GM12878 (cell line): ENCODE measurements around the gene RNASEL. TPM values are rescaled to one million over a fixed set of nuclear protein-coding genes. Genes with fewer than 3 reads are reported as not detected.

Source experiments
- ATAC-seq: fragments of 200-7000 bp; cut with Tn5 transposase; 3 replicates; pipeline ENCODE4 v1.9.1; 2020; ENCODE audit warnings: mild to moderate bottlenecking, moderate library complexity
- BruUV-seq: library from RNA; stranded (reverse); fragments of 400-500 nt; replicated peaks from 2 replicates; lab custom pipeline; 2021; lab: Mats Ljungman, UMichigan
- CTCF ChIA-PET: fragments of 300-600 bp; sonication (Branson Sonifier 250); formaldehyde crosslinking; extraction: SDS; loops from one replicate; lab custom pipeline; 2021; ENCODE audit warnings: inconsistent platforms; lab: Yijun Ruan, JAX
- POLR2A ChIA-PET: fragments of 350-600 bp; formaldehyde crosslinking; extraction: SDS; loops from one replicate; lab custom pipeline; 2021; ENCODE audit warnings: inconsistent platforms; lab: Charles Lee
- RAD21 ChIA-PET: fragments of 300-600 bp; sonication (Branson Sonifier 250); formaldehyde crosslinking; loops from one replicate; lab custom pipeline; 2023; ENCODE audit warnings: antibody characterized with exemption; ENCODE audit not compliant: unreplicated experiment; lab: Charles Lee
- SMC1A ChIA-PET: fragments of 300-600 bp; sonication (Branson Sonifier 250); formaldehyde crosslinking; loops from one replicate; lab custom pipeline; 2023; ENCODE audit not compliant: unreplicated experiment, uncharacterized antibody; lab: Charles Lee
- DNase-seq: peaks from one replicate; pipeline ENCODE4 v3.0.0-alpha.2; 2011; ENCODE audit warnings: low read depth, low spot score
- FAIRE-seq: peaks from 3 replicates; lab custom pipeline; 2011; peaks lifted over from hg19 to GRCh38; lab: Jason Lieb, UNC
- H2AFZ ChIP-seq: 2 replicates; pipeline ENCODE4 v1.6.0; 2011; ENCODE audit warnings: low read depth, low read length, control low read depth; ENCODE audit not compliant: control insufficient read depth
- H3K27ac ChIP-seq: 2 replicates; pipeline ENCODE4 v1.5.1; 2011; ENCODE audit warnings: control low read depth; ENCODE audit not compliant: control insufficient read depth, insufficient read depth
- H3K27me3 ChIP-seq, 2 experiments: replicated peaks in 1 of 2; 2 replicates each; pipeline versions ENCODE4 v1.6.0 to v1.6.1; 2011; ENCODE audit warnings: low read length in 1 of 2; ENCODE audit not compliant: control insufficient read depth in 2 of 2, insufficient read depth in 2 of 2
- H3K36me3 ChIP-seq, 2 experiments: 2 replicates each; pipeline ENCODE4 v1.5.1; 2011; ENCODE audit warnings: low read length in 1 of 2; ENCODE audit not compliant: control insufficient read depth in 2 of 2, insufficient read depth in 2 of 2
- H3K4me1 ChIP-seq: 2 replicates; pipeline ENCODE4 v1.6.1; 2011; ENCODE audit warnings: mild to moderate bottlenecking, low read length, moderate library complexity, mixed read lengths; ENCODE audit not compliant: control insufficient read depth, insufficient read depth
- H3K4me2 ChIP-seq: 2 replicates; pipeline ENCODE4 v1.6.0; 2011; ENCODE audit warnings: control low read depth; ENCODE audit not compliant: control insufficient read depth, insufficient read depth
- H3K4me3 ChIP-seq: fragments of 200-600 bp; sonication (generic); 2 replicates; pipeline ENCODE4 v1.5.1; 2016
- H3K79me2 ChIP-seq: 2 replicates; pipeline ENCODE4 v1.6.0; 2011; ENCODE audit warnings: low read length; ENCODE audit not compliant: control insufficient read depth, insufficient read depth
- H3K9ac ChIP-seq: 2 replicates; pipeline ENCODE4 v1.8.0; 2011; ENCODE audit warnings: low read length, control low read depth, mixed read lengths; ENCODE audit not compliant: control insufficient read depth, insufficient read depth
- H3K9me3 ChIP-seq: replicated peaks from 3 replicates; pipeline ENCODE4 v1.5.1; 2011; ENCODE audit warnings: mild to moderate bottlenecking, low read length; ENCODE audit not compliant: control insufficient read depth, insufficient read depth
- H4K20me1 ChIP-seq: 2 replicates; pipeline ENCODE4 v1.6.0; 2011; ENCODE audit not compliant: control insufficient read depth, insufficient read depth
- BCL11A ChIP-seq: IDR thresholded peaks from 2 replicates; pipeline ENCODE4 v1.6.1; 2011; ENCODE audit warnings: low read depth, low read length
- BCL3 ChIP-seq: IDR thresholded peaks from 2 replicates; pipeline ENCODE4 v1.6.1; 2011; ENCODE audit warnings: borderline replicate concordance, low read depth, mild to moderate bottlenecking, moderate library complexity, low read length; ENCODE audit not compliant: insufficient read depth, poor library complexity, severe bottlenecking
- HDAC2 ChIP-seq: fragments of 200-600 bp; sonication (generic); IDR thresholded peaks from 2 replicates; pipeline ENCODE4 v1.6.1; 2017
- SUPT20H ChIP-seq: IDR thresholded peaks from 2 replicates; pipeline ENCODE4 v1.6.1; 2011; ENCODE audit warnings: low read depth, mild to moderate bottlenecking, low read length, moderate library complexity, borderline replicate concordance; ENCODE audit not compliant: control insufficient read depth
- USF2 ChIP-seq: IDR thresholded peaks from 2 replicates; pipeline ENCODE4 v1.6.1; 2011; ENCODE audit warnings: low read depth, low read length, improper control_type of control experiment, borderline replicate concordance
- WGBS: methylation state at CpG from one replicate; pipeline ENCODE4 v1.1.6; 2016; ENCODE audit warnings: low lambda C conversion rate; ENCODE audit not compliant: insufficient replicate concordance, insufficient coverage; ENCODE audit errors: missing lambda C conversion rate; 5-methylcytosine and 5-hydroxymethylcytosine counted together
- in situ Hi-C: fragments of 300-500 bp; cut with MboI; formaldehyde crosslinking; loops from 9 replicates; pipeline ENCODE4 v1.14.3; 2018; ENCODE audit warnings: mixed read lengths
- intact Hi-C: fragments of 100-400 bp; cut with micrococcal nuclease; formaldehyde crosslinking; loops from one replicate; pipeline ENCODE4 v1.14.2; 2022; ENCODE audit not compliant: unreplicated experiment
- polyA plus RNA-seq, 11 experiments: library from polyadenylated mRNA; depleted of rRNA in 4 of 11; unstranded in 6 of 11; stranded (reverse) in 5 of 11; fragments of >200 nt; fragmentation: Nextera tagmentation in 4 of 11; fragmentation: Illumina TruSeq in 1 of 11; extraction: Ambion mirVana in 4 of 11; extraction: Trizol in 1 of 11; gene quantifications; 1 replicate in 1 of 11; 2 replicates in 10 of 11; pipeline versions ENCODE4 v1.2.1 to v1.2.3, GENCODE V29; 2011 to 2016; ENCODE audit warnings: inconsistent platforms in 2 of 11, missing spikeins in 2 of 11, low read depth in 1 of 11
- total RNA-seq, 4 experiments: library from RNA; depleted of rRNA in 3 of 4; stranded (reverse); fragments of >200 nt in 3 of 4; fragmentation: Illumina TruSeq in 1 of 4; extraction: Trizol in 1 of 4; gene quantifications; 2 replicates each; pipeline versions ENCODE4 v1.2.1 to v1.2.3, GENCODE V29; 2013 to 2021

Gene RNASEL
- total and polyA plus RNA-seq, 10 of the 15 experiments (the other 5 are each of a cell fraction or from before 2014, with no cell fraction given) = 3.0 to 10.8 (median 5.0) TPM

- Histone ChIP-seq H3K9ac (no peak overlapping the region), H3K27ac (no peak overlapping the region), H3K27me3 (no peaks in the 10 kb centered on the region), H3K36me3 (no peaks in the 10 kb centered on the region), H3K79me2 (no peaks in the 10 kb centered on the region), H3K4me2 (no peak overlapping the region), H2AFZ (no peak overlapping the region), H3K4me3 (no peak overlapping the region), H3K4me1 (no peaks in the 10 kb centered on the region), H3K9me3 (no peaks in the 10 kb centered on the region; the same call in 2 of the 3 replicates), H4K20me1 (no peaks in the 10 kb centered on the region)
- ATAC-seq (no peak), FAIRE-seq (no peak), DNase-seq (no peak)
- TF ChIP-seq SUPT20H (no peak), BCL3 (peak; percentile 29)
- ChIA-PET RAD21 (no interaction called here), SMC1A (no interaction called here), CTCF (no interaction called here), POLR2A (no interaction called here)
- no TSS peak for BruUV-seq
- intact Hi-C loops = no loop called here
- in situ Hi-C loops = no loop called here
Measured at GRCh38 chr1:182556279-182556678, 32.8 kb downstream of the RNASEL start.

- BruUV-seq = no TSS peak
- SMC1A ChIA-PET = no interaction called here
- Histone ChIP-seq H3K4me3 (no peak overlapping the region), H3K79me2 (no peaks in the 10 kb centered on the region), H3K36me3 (no peaks in the 10 kb centered on the region), H4K20me1 (no peaks in the 10 kb centered on the region), H2AFZ (no peak overlapping the region), H3K4me2 (no peak overlapping the region), H3K27ac (no peak overlapping the region), H3K9ac (no peak overlapping the region), H3K27me3 (no peaks in the 10 kb centered on the region), H3K9me3 (no peaks in the 10 kb centered on the region; the same call in 2 of the 3 replicates), H3K4me1 (no peaks in the 10 kb centered on the region)
- CTCF ChIA-PET = no interaction called here
- RAD21 ChIA-PET = no interaction called here
- TF ChIP-seq USF2 = no peak
- TF ChIP-seq BCL11A = no peak
- TF ChIP-seq HDAC2 = no peak
- POLR2A ChIA-PET = interaction anchor here (0.6 kb wide), 1 partner anchor 350 kb away, joined by 3 read pairs; no protein-coding TSS in a partner anchor
- FAIRE-seq = no peak
- in situ Hi-C loops (no loop called here), intact Hi-C loops (no loop called here)
- WGBS = 22% methylated on average over 1 of the region's 1 CpG
- no peak for DNase-seq
- no peak for ATAC-seq
Measured at GRCh38 chr1:182555493-182555892, 33.6 kb downstream of the RNASEL start.
